ENCODE results near the gene TRAPPC10.

TRAPPC10 gene

GRCh38 chr21:44003307-44003966 lies 8.7 kb upstream of the TRAPPC10 start:
- no peak for DNase-seq (ENCODE audit: low read depth)

- DNase-seq (ENCODE audit: low read depth): no peak
Observed at GRCh38 chr21:44005071-44005470, 7.0 kb upstream of the TRAPPC10 start.

- DNase-seq (ENCODE audit: low read depth): no peak
Observed at GRCh38 chr21:44005593-44005992, 6.5 kb upstream of the TRAPPC10 start.

- no peak for DNase-seq (ENCODE audit: low read depth)
Observed at GRCh38 chr21:44006017-44006619, 6.0 kb upstream of the TRAPPC10 start.

DNA sequence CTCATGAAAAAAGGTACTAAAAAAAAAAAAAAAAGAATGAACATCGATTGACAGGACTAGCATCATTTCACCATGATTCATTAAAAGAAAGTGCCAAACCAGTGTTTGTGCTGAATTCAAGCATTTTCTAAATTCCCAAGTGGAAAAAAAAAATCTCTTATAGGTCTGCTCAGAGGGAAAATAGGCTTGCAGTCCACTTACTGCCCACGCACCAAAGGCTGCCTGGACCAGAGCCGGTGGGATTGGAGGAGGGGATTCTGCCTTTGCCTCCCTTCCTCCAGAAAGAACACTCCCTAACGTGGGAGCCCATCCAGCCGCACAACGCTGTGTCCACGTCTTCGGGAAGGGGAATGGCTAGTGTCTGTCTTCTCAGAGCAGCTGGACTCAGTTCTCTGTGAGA lies 5.5 kb upstream of the TRAPPC10 start:
- DNase-seq (ENCODE audit: low read depth): no peak

DNA sequence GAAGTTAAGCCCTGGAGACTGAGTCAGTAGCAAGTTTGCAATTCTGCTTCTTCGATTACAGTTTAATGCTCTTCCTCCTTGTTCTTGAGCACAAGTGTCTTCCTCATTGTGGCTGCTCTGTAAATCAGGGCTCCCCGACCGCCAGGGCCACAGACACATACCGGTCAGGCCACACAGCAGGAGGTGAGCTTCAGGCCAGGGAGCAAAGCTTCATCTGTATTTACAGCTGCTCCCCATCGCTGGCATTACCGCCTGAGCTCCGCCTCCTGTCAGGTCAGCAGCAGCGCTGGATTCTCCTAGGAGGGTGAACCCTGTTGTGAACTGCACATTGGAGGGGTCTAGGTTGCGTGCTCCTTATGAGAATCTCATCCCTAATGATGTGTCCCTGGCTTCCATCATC lies 1.7 kb upstream of the TRAPPC10 start:
- DNase-seq (ENCODE audit: low read depth): no peak

DNA sequence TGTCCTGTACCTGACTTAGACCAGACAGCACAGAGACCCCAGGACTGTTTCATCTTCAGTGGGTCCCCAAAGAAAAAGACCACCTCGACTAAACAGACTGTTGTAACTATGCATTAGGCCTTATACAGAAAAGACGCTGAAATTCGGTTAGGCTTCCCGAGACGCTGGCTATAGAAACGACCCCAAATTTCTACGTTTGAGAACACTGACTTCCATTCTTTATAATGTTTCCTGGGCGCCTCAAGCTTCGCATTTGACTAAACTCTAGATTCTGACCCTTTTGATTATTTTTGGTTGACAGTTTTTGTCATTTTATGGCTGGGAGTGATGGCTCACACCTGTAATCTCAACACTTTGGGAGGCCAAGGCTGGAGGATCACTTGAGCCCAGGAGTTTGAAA lies 986 bp upstream of the TRAPPC10 start:
- no peak for DNase-seq (ENCODE audit: low read depth)

DNA sequence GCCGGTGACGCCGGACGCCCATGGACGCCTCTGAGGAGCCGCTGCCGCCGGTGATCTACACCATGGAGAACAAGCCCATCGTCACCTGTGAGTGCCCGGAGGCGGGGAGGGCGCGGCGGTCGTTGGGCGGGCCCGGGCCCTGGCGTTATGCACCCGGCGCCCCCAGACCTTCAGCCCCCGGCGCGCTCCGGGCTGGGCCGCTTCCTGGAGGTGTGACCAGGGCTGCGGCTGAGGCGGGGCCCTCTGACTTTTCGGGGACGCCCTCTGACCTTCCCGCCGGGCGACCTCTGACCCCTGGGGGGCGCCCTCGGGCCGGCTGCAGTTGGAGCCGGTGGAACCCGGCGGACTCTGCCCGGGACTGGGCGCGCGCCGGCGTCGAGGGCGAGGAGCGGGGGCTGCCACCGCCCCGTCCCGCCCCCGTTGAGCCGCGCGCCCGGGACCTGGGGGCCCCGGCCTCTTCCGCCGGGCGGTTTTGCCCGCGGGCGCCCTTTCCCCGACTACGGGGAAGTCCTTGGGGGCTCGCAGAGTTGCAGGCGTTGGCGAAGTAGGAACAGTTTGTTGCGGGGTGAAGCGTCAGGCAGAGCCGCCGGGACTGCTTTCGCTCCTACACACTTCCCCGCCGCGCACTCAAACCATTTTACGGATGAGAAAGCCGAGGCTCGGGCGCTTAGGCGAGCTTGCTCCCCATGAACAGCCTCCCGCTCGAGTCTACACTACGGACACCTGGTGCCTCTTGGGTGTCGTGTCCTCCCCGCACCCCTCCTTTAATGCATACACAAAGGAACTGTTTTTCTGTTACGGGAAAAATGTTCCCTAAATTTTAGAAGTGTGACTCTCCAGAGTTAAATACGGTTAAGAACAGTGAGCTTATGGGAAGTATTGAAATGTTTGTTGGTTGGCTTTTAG lies 618 bp downstream of the TRAPPC10 start:
- peak; percentile 66 for DNase-seq (ENCODE audit: low read depth)

GRCh38 chr21:44013380-44014088 lies 1.4 kb downstream of the TRAPPC10 start:
- no peak for DNase-seq (ENCODE audit: low read depth)

DNA sequence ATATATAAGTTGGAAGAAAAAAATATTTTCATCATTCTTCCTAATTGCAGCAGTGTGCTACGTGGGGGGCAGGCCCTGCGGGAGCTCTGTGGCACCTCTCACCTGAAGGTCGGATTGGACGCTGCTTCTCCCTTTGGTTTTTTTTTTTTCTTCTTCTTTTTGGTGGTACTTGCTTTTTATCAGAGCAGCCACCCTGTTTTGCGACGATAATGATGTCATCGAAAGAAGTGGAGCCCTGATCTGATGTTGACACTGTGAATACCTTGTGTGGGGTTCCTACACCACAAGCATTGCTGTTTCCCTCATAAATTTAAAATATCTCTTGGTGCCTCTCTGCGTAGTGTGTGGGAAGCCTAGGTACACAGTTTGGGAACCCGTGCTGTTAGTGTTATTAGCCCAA lies 5.5 kb downstream of the TRAPPC10 start:
- DNase-seq (ENCODE audit: low read depth): no peak

DNA sequence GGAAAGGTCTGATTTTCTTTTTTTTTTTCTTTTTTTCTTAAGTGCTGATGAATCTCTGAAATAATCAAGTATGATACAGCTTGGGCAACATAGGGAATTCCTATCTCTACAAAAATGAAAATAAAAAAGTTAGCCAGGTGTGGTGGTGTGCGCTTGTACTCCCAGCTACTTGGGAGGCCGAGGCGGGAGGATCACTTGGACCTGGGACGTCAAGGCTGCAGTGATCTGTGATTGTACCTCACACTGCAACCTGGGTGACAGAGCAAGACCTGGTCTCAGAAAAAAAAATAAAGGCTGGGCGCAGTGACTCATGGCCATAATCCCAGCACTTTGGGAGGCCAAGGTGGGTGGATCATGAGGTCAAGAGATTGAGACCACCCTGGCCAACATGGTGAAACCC lies 6.0 kb downstream of the TRAPPC10 start:
- DNase-seq (ENCODE audit: low read depth): no peak

DNA sequence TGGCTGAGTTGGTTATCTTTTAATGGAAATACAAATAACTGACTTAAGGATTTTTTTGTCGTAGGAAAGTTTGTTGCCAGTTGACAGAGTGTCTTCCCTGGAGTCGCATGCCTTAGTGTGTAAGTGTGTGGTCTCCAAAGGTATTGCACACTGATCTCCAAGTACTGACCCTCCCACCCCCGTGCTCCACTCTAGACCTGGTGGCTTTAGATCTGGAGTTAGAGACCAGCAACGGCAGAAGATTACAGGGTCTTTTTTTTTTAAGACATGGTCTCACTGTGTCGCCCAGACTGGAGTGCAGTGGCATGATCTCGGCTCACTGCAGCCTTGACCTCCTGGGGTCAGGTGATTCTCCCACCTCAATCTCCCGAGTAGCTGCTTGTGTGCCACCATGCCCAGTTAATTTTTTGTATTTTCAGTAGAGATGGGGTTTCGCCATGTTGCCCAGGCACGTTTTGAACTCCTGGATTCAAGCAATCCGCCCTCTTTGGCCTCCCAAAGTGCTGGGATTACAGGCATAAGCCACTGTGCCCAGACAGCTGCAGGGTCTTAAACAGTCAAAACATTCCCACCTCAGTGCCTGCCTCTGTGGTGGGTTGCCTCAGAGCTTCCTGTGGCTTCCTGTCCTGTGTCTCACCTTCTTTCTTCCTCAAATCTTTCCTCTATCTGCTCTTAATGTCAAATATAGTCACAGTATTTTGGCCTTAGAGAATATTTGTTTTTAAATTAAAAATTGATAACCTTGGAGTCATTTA lies 6.9 kb downstream of the TRAPPC10 start:
- no peak for DNase-seq (ENCODE audit: low read depth)

GRCh38 chr21:44019568-44019958 lies 7.5 kb downstream of the TRAPPC10 start:
- no peak for DNase-seq (ENCODE audit: low read depth)

- DNase-seq (ENCODE audit: low read depth): no peak
Observed at GRCh38 chr21:44020551-44020950, 8.4 kb downstream of the TRAPPC10 start.

DNA sequence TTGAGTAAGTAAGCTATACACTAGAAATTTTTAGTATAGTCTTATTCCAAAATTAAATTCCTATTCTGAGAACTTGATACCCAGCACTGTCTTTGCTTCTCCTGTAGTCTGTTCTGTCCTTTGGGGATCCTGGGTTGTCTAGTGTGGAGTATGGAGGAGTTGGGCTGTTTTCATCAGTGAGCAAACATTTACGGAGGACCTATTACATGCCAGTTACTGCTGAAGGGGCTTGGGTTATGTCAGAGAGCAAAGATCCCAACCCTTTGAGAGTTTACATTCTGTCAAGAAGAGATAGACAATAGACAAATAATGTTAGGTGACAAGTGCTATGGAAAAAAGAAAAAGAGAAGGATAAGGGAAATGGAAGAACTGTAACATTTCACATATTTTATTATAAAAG lies 9.0 kb downstream of the TRAPPC10 start:
- DNase-seq (ENCODE audit: low read depth): no peak

DNA sequence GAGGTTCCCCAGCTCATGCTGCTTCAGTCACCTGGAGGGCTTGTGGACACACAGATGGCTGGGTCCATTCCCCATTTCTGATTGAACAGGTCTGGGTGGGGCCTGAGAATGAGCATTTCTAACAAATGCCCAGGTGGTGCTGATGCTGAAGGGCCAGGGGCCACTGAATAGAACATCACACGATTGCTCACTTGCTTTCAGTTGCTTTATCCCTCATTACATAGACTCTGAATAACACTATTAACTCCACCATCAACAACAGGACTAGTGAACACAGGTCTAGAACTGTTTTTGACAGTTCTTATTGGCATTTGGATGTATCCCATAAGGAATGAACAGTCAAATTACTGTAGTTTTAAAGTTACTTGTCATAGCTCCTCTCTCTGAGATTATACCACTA lies 12.1 kb downstream of the TRAPPC10 start:
- DNase-seq (ENCODE audit: low read depth): no peak

- DNase-seq (ENCODE audit: low read depth): no peak
Observed at GRCh38 chr21:44024887-44025353, 12.8 kb downstream of the TRAPPC10 start.

DNA sequence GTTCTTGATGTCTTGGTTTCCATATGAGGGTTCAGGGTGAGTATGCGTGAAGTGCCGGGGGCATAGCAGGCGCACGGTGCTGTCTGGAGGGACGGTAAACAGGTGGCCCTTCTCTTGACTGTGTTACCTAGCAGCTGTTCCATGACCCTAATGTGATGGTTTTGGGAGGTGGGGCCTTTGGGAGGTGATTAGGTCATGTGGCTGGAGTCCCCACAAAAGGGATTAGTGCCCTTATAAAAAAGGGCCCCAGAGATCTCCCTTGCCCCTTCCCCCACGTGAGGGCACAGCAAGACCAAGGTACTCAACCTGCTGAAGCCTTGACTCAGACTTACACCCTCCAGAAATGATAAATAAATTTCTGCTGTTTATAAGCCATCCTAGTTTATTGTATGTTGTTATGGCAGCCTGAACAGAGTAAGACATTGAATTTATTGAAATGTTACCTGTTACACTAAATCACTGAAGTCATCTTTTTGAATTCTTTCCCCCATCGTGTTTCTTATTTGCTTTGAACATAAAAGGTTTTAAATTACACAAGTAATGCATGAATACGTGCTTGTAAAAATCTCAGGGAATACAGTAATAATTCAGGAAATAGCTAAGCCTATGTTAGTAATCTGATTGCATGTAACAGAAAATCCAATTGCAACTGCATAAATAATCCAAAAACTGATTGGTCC lies 15.6 kb downstream of the TRAPPC10 start:
- DNase-seq (ENCODE audit: low read depth): no peak

DNA sequence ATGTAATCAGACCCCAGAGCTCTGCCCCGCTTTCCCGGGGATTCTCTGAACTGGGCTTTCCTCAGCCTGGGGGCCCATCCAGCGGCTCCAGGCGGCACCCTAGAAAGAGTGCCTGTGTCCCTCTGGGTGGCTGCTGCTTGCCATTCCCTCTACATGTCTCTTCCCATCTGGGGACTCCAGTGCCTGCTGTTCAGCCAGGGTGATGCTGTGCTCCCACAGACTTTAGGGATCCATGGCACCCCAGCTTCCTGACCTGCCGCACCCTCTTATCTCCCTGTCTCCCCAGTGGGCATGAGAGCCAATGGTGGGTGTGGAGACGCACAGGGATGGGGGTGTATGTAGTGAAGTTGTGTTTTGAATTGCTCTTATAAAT lies 16.2 kb downstream of the TRAPPC10 start:
- DNase-seq (ENCODE audit: low read depth): no peak

DNA sequence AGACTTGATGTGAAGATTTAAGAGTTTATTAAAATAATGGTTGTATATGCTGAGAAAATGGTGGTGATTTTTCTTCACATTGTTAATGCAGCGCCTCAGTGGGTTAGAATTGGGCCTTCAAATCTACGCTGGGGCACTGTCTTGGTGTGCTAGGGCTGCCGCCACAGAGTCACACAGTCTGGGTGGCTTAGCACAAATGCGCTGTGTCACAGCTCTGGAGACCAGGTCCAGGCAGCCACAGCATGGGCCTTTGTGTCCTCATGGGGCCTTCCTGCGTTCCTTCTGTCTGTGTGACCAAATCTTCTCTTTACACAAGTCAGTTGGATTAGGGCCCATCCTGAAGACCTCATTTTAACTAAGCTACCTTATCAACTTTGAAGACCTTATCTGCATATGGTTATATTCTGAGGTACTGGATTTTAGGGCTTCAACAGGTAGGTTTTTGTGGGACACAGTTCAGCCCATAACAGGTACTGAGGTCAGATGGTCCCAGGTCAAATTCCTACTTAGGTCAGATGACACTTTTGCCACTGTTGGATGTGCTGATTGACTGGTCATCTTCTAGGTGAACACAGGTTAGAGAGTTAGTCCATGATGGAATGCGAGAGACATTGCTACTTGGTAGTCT lies 17.5 kb downstream of the TRAPPC10 start:
- DNase-seq (ENCODE audit: low read depth): no peak

DNA sequence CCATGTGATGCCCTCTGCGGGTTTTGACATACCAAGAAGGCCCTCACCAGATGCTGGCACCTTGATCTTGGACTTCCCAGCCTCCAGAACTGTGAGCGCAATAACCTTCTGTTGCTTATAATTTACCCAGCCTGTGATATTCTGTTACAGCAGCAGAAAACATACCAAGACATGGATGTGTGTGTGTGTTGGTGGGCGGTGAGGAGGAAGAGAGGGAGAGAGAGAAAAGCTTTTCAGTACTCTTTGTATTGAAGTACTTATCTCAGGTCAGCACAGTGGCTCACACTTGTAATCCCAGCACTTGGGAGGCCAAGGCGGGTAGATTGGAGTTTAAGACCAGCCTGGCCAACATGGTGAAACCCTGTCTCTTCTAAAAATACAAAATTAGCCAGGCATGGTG lies 23.1 kb downstream of the TRAPPC10 start:
- no peak for DNase-seq (ENCODE audit: low read depth)
